HG03521 (cell line): ENCODE measurements around the gene RAE1.

Source experiments
- ATAC-seq: cut with Tn5 transposase; IDR thresholded peaks from one replicate; pipeline ENCODE4 v1.9.1; 2021; ENCODE audit warnings: mild to moderate bottlenecking, moderate library complexity; ENCODE audit not compliant: unreplicated experiment

Gene RAE1

GRCh38 chr20:57371363-57371762, 20.3 kb downstream of the RAE1 start:
- no peak for ATAC-seq

DNA sequence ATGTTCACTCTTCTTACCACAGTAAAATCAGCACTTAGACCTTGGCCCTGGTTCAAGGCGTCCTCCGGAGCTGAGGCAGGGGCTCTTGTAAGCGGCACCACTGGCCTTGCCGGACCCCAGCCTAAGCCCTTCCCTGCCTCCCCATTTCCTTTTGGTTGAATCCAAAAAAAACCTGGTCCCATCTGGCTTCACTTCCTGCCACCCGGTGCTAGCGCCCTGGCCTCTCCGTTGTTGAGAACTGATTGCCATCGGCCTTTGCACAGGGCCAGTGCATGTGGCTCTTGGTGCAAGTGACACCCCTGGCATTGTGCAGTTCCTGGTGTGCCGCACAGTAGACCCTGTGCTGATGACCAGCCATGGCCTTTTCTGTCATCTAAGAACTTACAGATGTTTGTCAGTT, 21.1 kb downstream of the RAE1 start:
- ATAC-seq = no peak

- no peak for ATAC-seq
These were observed 21.7 kb downstream of the RAE1 start for GRCh38 chr20:57372581-57373350.

GRCh38 chr20:57374343-57374930, 23.4 kb downstream of the RAE1 start:
- ATAC-seq = no peak

- no peak for ATAC-seq
These were observed 24.0 kb downstream of the RAE1 start for GRCh38 chr20:57374931-57375651.

GRCh38 chr20:57375652-57376230, 24.7 kb downstream of the RAE1 start:
- ATAC-seq = no peak

- no peak for ATAC-seq
These were observed 26.3 kb downstream of the RAE1 start for GRCh38 chr20:57377350-57377749.

GRCh38 chr20:57378107-57378506, 27.1 kb downstream of the RAE1 start:
- ATAC-seq = no peak

DNA sequence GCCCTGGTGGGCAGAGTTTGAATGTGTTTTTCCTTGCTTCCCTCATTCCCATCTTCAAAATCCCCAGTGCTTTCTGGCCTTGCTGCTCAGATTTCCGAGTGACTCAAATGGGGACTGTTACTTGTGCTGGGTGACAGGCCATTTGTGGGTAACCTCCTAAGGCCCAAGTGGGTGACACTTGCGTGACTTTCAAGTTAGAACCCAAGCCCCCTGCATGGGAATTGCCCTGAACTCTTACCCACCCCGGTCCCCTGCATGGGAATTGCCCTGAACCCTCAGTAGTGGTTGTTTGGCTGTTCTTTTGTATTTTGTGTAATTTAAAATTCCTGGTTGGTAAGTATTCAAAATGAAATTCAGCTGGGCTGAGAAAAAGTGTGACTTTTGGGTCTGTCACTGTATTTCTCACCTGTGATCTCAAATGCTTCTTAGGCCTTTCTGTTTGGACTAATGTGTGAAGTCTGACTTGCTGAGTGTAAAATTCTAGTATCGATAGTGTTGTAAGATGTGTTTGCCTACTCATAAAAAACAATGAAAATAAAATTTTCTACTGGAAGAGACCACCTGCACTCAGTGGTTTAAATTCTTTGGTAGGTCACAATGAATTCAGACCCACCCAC, 27.7 kb downstream of the RAE1 start:
- ATAC-seq = no peak

DNA sequence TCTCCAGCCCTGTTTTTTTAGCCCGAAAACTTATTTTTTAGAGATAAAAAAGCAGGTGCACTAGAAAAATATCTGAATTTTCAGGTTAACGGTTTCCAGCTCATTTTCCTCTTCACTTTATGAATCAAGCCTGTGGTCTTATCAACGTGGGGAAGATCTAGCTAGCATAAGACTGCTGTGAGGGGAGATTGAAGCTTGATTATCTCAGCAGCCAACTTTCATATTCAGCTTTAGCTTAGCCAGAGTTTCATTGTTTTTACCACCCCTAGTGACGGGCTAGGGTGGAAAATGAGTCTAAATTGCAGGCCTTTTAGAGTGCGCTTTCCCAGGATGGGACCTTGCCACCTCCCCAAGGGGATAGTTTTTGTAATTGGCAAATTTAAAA, 28.2 kb downstream of the RAE1 start:
- ATAC-seq = no peak

DNA sequence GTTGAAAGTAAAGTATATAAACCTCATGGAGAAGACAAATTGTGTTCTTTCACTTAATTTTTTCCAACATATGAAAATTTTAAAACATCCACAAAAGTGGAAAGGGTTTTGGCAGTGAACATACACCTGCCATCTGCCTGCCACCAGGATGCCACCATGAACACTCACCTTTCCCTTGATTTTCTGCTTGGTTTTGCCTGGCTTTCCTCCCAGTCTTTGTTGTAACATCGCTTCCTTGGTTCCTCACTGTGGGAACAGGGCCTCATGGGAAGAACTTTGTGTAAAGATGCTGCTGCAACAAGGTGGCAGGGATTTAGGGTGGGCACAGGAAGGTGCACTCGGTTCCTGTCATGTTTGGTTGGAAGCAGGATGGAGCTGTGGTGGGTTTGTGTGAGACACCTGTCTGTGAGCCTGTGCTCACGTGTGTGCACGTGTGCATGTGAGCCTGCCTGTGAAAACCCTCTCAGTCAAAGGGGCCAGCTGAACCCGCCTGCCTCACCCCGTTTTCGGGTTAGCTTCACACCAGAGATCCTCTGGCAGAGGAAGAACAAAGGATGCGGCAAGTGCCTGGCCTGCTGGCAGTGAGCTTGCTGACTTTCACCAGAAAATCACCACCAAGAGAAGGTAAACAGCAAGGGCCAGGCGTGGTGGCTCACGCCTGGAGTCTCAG, 29.2 kb downstream of the RAE1 start:
- no peak for ATAC-seq

DNA sequence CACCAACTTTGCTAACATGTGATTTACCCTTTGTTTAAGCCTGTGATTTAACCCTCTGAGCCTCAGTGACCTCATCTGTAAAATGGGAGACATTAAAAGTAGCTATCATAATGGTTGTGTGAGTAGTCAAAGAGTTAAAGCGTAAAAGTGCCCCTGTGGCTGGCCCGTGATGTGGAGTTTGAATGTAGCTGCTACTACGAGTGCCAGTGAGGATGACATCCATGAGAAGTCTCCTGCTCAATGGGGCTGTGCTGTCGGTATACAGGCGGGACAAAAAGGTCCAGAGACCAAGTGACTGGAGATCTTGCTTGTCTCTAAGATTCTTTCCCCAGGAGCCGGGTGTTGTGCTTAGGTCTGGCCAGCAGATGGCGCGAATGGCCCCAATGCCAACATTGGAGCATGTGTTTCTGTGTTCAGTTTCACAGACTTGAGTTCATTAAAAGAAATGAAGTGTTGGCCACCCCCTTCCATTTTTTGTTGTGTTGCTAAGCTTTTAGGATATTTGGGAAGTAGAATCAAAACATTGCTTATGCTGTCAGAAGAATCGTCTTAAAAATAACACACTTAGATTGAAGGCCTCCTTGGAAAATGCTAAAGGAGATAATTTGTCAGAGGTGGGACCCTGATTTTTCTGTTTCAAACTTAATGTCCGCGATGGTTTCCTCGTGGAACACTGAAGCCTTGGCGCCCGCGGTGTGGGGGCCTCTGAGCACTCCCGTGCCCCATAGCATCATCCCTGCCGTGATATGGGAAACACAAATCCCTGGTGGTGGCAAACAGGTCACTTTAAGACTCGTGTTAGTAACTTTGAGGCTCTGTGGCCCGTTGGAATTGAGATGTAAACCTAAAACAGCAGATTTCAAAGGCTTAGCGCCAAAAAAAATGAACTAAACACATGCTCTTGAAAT, 30.8 kb downstream of the RAE1 start:
- ATAC-seq = no peak

GRCh38 chr20:57382516-57382915, 31.5 kb downstream of the RAE1 start:
- no peak for ATAC-seq

GRCh38 chr20:57383447-57384347, 32.6 kb downstream of the RAE1 start:
- no peak for ATAC-seq

GRCh38 chr20:57384486-57384885, 33.4 kb downstream of the RAE1 start:
- no peak for ATAC-seq

- ATAC-seq = no peak
These were observed 34.1 kb downstream of the RAE1 start for GRCh38 chr20:57384953-57385761.

GRCh38 chr20:57385940-57386339, 34.9 kb downstream of the RAE1 start:
- ATAC-seq = no peak

GRCh38 chr20:57386762-57387161, 35.7 kb downstream of the RAE1 start:
- no peak for ATAC-seq
